Stimulated activated CD4-positive, alpha-beta T cell treated with anti-CD3 and anti-CD28 coated beads, TNF-alpha, amount 100 ng/mL, for 4 hours (primary cell): ENCODE measurements around the gene PGF.
A peak's percentile ranks its signal among the peaks of the same experiment; 100 is the strongest.

ENCODE experiments used
- DNase-seq, 3 experiments: peaks; one replicate each; pipeline ENCODE4 v3.0.0-alpha.2; 2020; ENCODE audit warnings: low read depth in 3 of 3

The PGF gene

GRCh38 chr14:74919421-74920165 lies 35.8 kb downstream of the PGF start:
- no peak for DNase-seq

- no peak for DNase-seq
Observed at GRCh38 chr14:74918380-74918779, 37.0 kb downstream of the PGF start.

- DNase-seq = no peak
Observed at GRCh38 chr14:74917646-74918081, 37.7 kb downstream of the PGF start.

- DNase-seq = no peak
Observed at GRCh38 chr14:74917178-74917543, 38.2 kb downstream of the PGF start.

GRCh38 chr14:74915826-74916225 lies 39.6 kb downstream of the PGF start:
- DNase-seq = no peak

GRCh38 chr14:74915426-74915825 lies 40.0 kb downstream of the PGF start:
- no peak for DNase-seq

- DNase-seq = no peak
Observed at GRCh38 chr14:74913986-74914573, 41.3 kb downstream of the PGF start.

- no peak for DNase-seq
Observed at GRCh38 chr14:74913393-74913910, 41.9 kb downstream of the PGF start.

- no peak for DNase-seq
Observed at GRCh38 chr14:74912801-74913200, 42.6 kb downstream of the PGF start.

GRCh38 chr14:74912111-74912510 lies 43.3 kb downstream of the PGF start:
- DNase-seq = no peak

GRCh38 chr14:74911704-74912103 lies 43.7 kb downstream of the PGF start:
- DNase-seq = no peak

- DNase-seq = no peak
Observed at GRCh38 chr14:74911221-74911620, 44.2 kb downstream of the PGF start.

- DNase-seq = no peak
Observed at GRCh38 chr14:74910556-74910955, 44.8 kb downstream of the PGF start.

- no peak for DNase-seq
Observed at GRCh38 chr14:74909911-74910310, 45.5 kb downstream of the PGF start.

GRCh38 chr14:74909501-74909900 lies 45.9 kb downstream of the PGF start:
- no peak for DNase-seq

GRCh38 chr14:74908861-74909341 lies 46.5 kb downstream of the PGF start:
- DNase-seq = no peak

GRCh38 chr14:74907744-74908143 lies 47.7 kb downstream of the PGF start:
- DNase-seq = no peak

GRCh38 chr14:74906925-74907521 lies 48.4 kb downstream of the PGF start:
- no peak for DNase-seq

GRCh38 chr14:74905595-74906142 lies 49.7 kb downstream of the PGF start:
- DNase-seq = peak; percentile 67 to 68 (median 68)

- DNase-seq = no peak
Observed at GRCh38 chr14:74904635-74905503, 50.5 kb downstream of the PGF start.

GRCh38 chr14:74902941-74903705 lies 52.3 kb downstream of the PGF start:
- DNase-seq = no peak
